Prostate gland (tissue), 2 donors: ENCODE measurements around the gene MIA.

ENCODE experiments used
- POLR2AphosphoS5 ChIP-seq: sonication (generic); formaldehyde crosslinking; IDR thresholded peaks from one replicate; pipeline ENCODE4 v1.6.1; 2017; ENCODE audit warnings: antibody characterized with exemption
- TF ChIP-seq, protein P1 (sequence below), 4 experiments: fragments of 200-600 bp in 2 of 4; fragments of 450-650 bp in 2 of 4; sonication (generic) in 2 of 4; IDR thresholded peaks; 1 replicate in 3 of 4; 2 replicates in 1 of 4; pipeline ENCODE4 v1.5.1; 2016 to 2019; ENCODE audit warnings: antibody characterized with exemption in 4 of 4, mild to moderate bottlenecking in 2 of 4, moderate library complexity in 2 of 4

DNA sequence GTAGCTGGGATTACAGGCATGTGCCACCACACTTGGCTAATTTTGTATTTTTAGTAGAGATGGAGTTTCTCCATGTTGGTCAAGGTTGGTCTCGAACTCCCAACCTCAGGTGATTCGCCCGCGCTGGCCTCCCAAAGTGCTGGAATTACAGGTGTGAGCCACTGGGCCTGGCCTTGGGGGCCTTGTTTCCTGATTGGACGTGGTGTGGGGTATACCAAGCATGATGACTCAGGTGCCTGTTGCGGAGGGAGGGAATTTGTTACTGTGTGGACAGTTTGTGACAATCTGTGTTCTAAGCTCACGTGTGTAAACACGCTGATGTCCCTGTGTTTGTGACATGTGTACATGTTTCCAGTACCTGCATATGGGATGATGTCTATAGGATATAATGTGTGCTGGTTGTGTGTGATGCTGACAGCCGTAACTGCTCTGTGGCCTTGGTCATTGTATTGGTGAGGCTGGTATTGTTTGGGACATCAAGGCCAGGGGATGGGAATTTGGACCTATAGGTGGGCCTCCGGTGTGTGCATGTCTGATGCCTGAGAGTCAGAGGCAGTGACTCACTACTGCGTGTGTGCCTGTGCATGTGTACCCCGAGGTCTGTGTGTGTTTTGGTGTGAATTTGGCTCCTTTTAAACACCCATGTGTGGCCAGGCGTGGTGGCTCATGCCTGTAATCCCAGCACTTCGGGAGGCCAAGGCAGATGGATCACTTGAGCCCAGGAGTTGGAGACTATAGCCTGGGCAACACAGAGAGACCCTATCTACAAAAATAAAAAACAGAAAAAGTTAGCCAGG is 22.0 kb downstream of the MIA start:
- no peak for TF ChIP-seq POLR2AphosphoS5
- TF ChIP-seq, protein P1, sequence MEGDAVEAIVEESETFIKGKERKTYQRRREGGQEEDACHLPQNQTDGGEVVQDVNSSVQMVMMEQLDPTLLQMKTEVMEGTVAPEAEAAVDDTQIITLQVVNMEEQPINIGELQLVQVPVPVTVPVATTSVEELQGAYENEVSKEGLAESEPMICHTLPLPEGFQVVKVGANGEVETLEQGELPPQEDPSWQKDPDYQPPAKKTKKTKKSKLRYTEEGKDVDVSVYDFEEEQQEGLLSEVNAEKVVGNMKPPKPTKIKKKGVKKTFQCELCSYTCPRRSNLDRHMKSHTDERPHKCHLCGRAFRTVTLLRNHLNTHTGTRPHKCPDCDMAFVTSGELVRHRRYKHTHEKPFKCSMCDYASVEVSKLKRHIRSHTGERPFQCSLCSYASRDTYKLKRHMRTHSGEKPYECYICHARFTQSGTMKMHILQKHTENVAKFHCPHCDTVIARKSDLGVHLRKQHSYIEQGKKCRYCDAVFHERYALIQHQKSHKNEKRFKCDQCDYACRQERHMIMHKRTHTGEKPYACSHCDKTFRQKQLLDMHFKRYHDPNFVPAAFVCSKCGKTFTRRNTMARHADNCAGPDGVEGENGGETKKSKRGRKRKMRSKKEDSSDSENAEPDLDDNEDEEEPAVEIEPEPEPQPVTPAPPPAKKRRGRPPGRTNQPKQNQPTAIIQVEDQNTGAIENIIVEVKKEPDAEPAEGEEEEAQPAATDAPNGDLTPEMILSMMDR (IDR thresholded peaks at IDR 0.05) = no peak
